K562 (cell line): ENCODE measurements around the gene PAPOLB.

ENCODE experiments used
- ARHGAP35 ChIP-seq: fragments of 450-650 bp; IDR thresholded peaks from 2 replicates; pipeline ENCODE4 v1.6.1; 2018; ENCODE audit not compliant: partially characterized antibody
- SMAD4 ChIP-seq: fragments of 250-450 bp; sonication (Bioruptor Pico); conservative IDR thresholded peaks from 2 replicates; pipeline ENCODE4 v1.8.0; 2021; ENCODE audit warnings: inconsistent platforms, mild to moderate bottlenecking, moderate library complexity

- TF ChIP-seq SMAD4 (CRISPR knock-in tag) (no peak), ARHGAP35 (no peak)
Measured at GRCh38 chr7:4861673-4862072, at the start of gene PAPOLB.
